ENCODE measurements around the gene COG2. TPM values are rescaled to one million over a fixed set of nuclear protein-coding genes. Genes with fewer than 3 reads are reported as not detected.

Gene COG2
- total RNA-seq, 4 donors from 2014 or later, result 21.5 to 46.5 (median 27.4) TPM

- intact Hi-C loops (cut with DNase I; ENCODE audit: low total_unique reads), result no loop called here
- no peak overlapping the region for H3K27ac ChIP-seq
- in situ Hi-C loops (cut with MboI; ENCODE audit: low sequenced_read_pairs in 4 of 4), result loop anchor here in 2 of 4 donors (10.0 to 25.0 kb wide), 2 partner anchors 126 to 138 kb away; no protein-coding TSS in a partner anchor
- H3K36me3 ChIP-seq, result no peaks in the 10 kb centered on the region
- no peak for DNase-seq
- no peaks in the 10 kb centered on the region for H3K27me3 ChIP-seq
- no peak for ATAC-seq
- TF ChIP-seq POLR2A (IDR thresholded peaks at IDR 0.05), result no peak
- no peak for TF ChIP-seq CTCF (IDR thresholded peaks at IDR 0.05 in 4 of 5, conservative IDR thresholded peaks at IDR 0.05 in 1 of 5)
- no peak overlapping the region for H3K4me3 ChIP-seq
- H3K9me3 ChIP-seq, result no peaks in the 10 kb centered on the region
- no peaks in the 10 kb centered on the region for H3K4me1 ChIP-seq
Measured at GRCh38 chr1:230636575-230637148, 5.6 kb upstream of the COG2 start.

GRCh38 chr1:230639714-230640209 is 2.5 kb upstream of the COG2 start:
- ATAC-seq (no peak), DNase-seq (no peak)
- Histone ChIP-seq H3K4me3 (no peak overlapping the region), H3K9me3 (no peaks in the 10 kb centered on the region), H3K27ac (no peak overlapping the region), H3K4me1 (peaks cover 18 to 20% of the 10 kb centered on the region in 2 donors), H3K27me3 (no peaks in the 10 kb centered on the region), H3K36me3 (no peaks in the 10 kb centered on the region)
- in situ Hi-C loops (cut with MboI; ENCODE audit: low sequenced_read_pairs in 4 of 4), result loop anchor here in 2 of 4 donors (10.0 to 25.0 kb wide), 2 partner anchors 123 to 135 kb away; no protein-coding TSS in a partner anchor
- TF ChIP-seq CTCF (IDR thresholded peaks at IDR 0.05 in 4 of 5, conservative IDR thresholded peaks at IDR 0.05 in 1 of 5) (no peak), POLR2A (IDR thresholded peaks at IDR 0.05) (no peak)
- intact Hi-C loops (cut with DNase I; ENCODE audit: low total_unique reads), result loop anchor here (5.0 kb wide), 1 partner anchor 228 kb away; the partner anchor contains the start of gene C1orf198

GRCh38 chr1:230641346-230641745 is 935 bp upstream of the COG2 start:
- no peaks in the 10 kb centered on the region for H3K27me3 ChIP-seq
- H3K9me3 ChIP-seq, result no peaks in the 10 kb centered on the region
- H3K36me3 ChIP-seq, result no peaks in the 10 kb centered on the region
- in situ Hi-C loops (cut with MboI; ENCODE audit: low sequenced_read_pairs in 4 of 4), result loop anchor here in 1 of 4 donors (25.0 kb wide), 1 partner anchor 121 kb away; no protein-coding TSS in a partner anchor
- intact Hi-C loops (cut with DNase I; ENCODE audit: low total_unique reads), result loop anchor here (5.0 kb wide), 1 partner anchor 226 kb away; the partner anchor contains the start of gene C1orf198
- TF ChIP-seq CTCF (IDR thresholded peaks at IDR 0.05 in 4 of 5, conservative IDR thresholded peaks at IDR 0.05 in 1 of 5) (no peak), POLR2A (IDR thresholded peaks at IDR 0.05) (no peak)
- H3K27ac ChIP-seq, result no peak overlapping the region
- H3K4me1 ChIP-seq, result peaks cover 21% of the 10 kb centered on the region in 2 donors
- no peak overlapping the region for H3K4me3 ChIP-seq
- no peak for DNase-seq
- ATAC-seq, result no peak

- peaks cover 21% of the 10 kb centered on the region in 2 donors for H3K4me1 ChIP-seq
- no peaks in the 10 kb centered on the region for H3K27me3 ChIP-seq
- no peaks in the 10 kb centered on the region for H3K36me3 ChIP-seq
- no peak for ATAC-seq
- H3K9me3 ChIP-seq, result no peaks in the 10 kb centered on the region
- H3K27ac ChIP-seq, result no peak overlapping the region
- TF ChIP-seq CTCF (IDR thresholded peaks at IDR 0.05 in 4 of 5, conservative IDR thresholded peaks at IDR 0.05 in 1 of 5) (no peak), POLR2A (IDR thresholded peaks at IDR 0.05) (no peak)
- intact Hi-C loops (cut with DNase I; ENCODE audit: low total_unique reads), result loop anchor here (1.0 to 5.0 kb wide), 5 partner anchors 72 to 599 kb away; partner anchors contain the start of genes AGT, ARV1, C1orf198 and GNPAT
- in situ Hi-C loops (cut with MboI; ENCODE audit: low sequenced_read_pairs in 4 of 4), result loop anchor here in 1 of 4 donors (25.0 kb wide), 1 partner anchor 120 kb away; no protein-coding TSS in a partner anchor
- peak overlapping the region; percentile 42 to 89 (median 78) for H3K4me3 ChIP-seq
- peak in 1 of 2 donors; percentile 15 for DNase-seq
Measured at GRCh38 chr1:230641900-230642262, 400 bp upstream of the COG2 start.

Measured in gastrocnemius medialis (tissue), 4 donors.